ENCODE results near the gene GNS.

GRCh38 chr12:64665514-64665913, 93.7 kb downstream of the GNS start:
- TF ChIP-seq CTCF (conservative IDR thresholded peaks at IDR 0.05; ENCODE audit: low read depth, low read length), result no peak
- no peak for TF ChIP-seq MAFK (IDR thresholded peaks at IDR 0.05; ENCODE audit: low read depth, low read length)

Measured in IMR-90 (cell line).